CD14-positive monocyte (primary cell): ENCODE data around the gene OR52E8. TPM values are rescaled to one million over a fixed set of nuclear protein-coding genes. Genes with fewer than 3 reads are reported as not detected.

Experiments
- DNase-seq, 3 donors: peaks; one replicate each; pipeline ENCODE4 v3.0.0-alpha.2; 2011 to 2022
- H2AFZ ChIP-seq: 2 replicates; pipeline ENCODE4 v1.6.0; 2012; ENCODE audit warnings: mild to moderate bottlenecking, low read depth, low read length, inconsistent platforms; ENCODE audit not compliant: insufficient read depth, poor library complexity, severe bottlenecking
- H3K27ac ChIP-seq, 2 donors: 1 replicate in 1 of 2; 2 replicates in 1 of 2; pipeline ENCODE4 v1.5.1; 2012 to 2013; ENCODE audit warnings: low read length in 2 of 2, control low read depth in 1 of 2, inconsistent platforms in 1 of 2, low read depth in 1 of 2, mild to moderate bottlenecking in 1 of 2
- H3K27me3 ChIP-seq, 2 donors: one replicate each; pipeline versions ENCODE4 v1.6.0 to v1.6.1; 2011 to 2013; ENCODE audit warnings: low read length in 2 of 2; ENCODE audit not compliant: control insufficient read depth in 2 of 2, insufficient read depth in 2 of 2
- H3K36me3 ChIP-seq, 2 donors: replicated peaks in 1 of 2; 1 replicate in 1 of 2; 2 replicates in 1 of 2; pipeline versions ENCODE4 v1.5.1 to v1.6.1; 2012 to 2013; ENCODE audit warnings: low read length in 2 of 2, control low read depth in 1 of 2, inconsistent platforms in 1 of 2, mild to moderate bottlenecking in 1 of 2; ENCODE audit not compliant: insufficient read depth in 2 of 2, control insufficient read depth in 1 of 2
- H3K4me1 ChIP-seq, 2 donors: 1 replicate in 1 of 2; 2 replicates in 1 of 2; pipeline versions ENCODE4 v1.5.1 to v1.6.1; 2012 to 2013; ENCODE audit warnings: low read length in 2 of 2, control low read depth in 1 of 2, inconsistent platforms in 1 of 2, mild to moderate bottlenecking in 1 of 2, moderate library complexity in 1 of 2; ENCODE audit not compliant: insufficient read depth in 2 of 2, control insufficient read depth in 1 of 2
- H3K4me2 ChIP-seq: replicated peaks from 2 replicates; pipeline ENCODE3; 2012; ENCODE audit warnings: low read length, moderate library complexity, mild to moderate bottlenecking; ENCODE audit not compliant: poor library complexity, severe bottlenecking; ENCODE audit errors: extremely low read depth
- H3K4me3 ChIP-seq, 3 experiments: fragments of 200-600 bp in 1 of 3; sonication (generic) in 1 of 3; replicated peaks in 1 of 3; 1 replicate in 2 of 3; 2 replicates in 1 of 3; pipeline ENCODE4 v1.5.1; 2011 to 2013; ENCODE audit warnings: low read length in 3 of 3, mild to moderate bottlenecking in 3 of 3, control low read depth in 2 of 3, low read depth in 2 of 3, inconsistent platforms in 1 of 3, moderate library complexity in 1 of 3
- H3K79me2 ChIP-seq: 2 replicates; pipeline ENCODE4 v1.6.0; 2012; ENCODE audit warnings: mild to moderate bottlenecking, control low read depth, inconsistent platforms, low read length, moderate library complexity; ENCODE audit not compliant: insufficient read depth
- H3K9ac ChIP-seq: 2 replicates; pipeline ENCODE4 v1.6.0; 2017; ENCODE audit warnings: low read length, mild to moderate bottlenecking; ENCODE audit not compliant: insufficient read depth, poor library complexity, severe bottlenecking
- H3K9me3 ChIP-seq, 2 donors: replicated peaks in 1 of 2; 1 replicate in 1 of 2; 2 replicates in 1 of 2; pipeline versions ENCODE4 v1.5.1 to v1.6.1; 2012 to 2013; ENCODE audit warnings: low read length in 2 of 2, control low read depth in 1 of 2; ENCODE audit not compliant: control insufficient read depth in 1 of 2, insufficient read depth in 1 of 2
- H4K20me1 ChIP-seq: 2 replicates; pipeline ENCODE4 v1.6.0; 2012; ENCODE audit warnings: mild to moderate bottlenecking, low read length, control low read depth, moderate library complexity; ENCODE audit not compliant: insufficient read depth
- H3K27ac Mint-ChIP-seq, 7 donors: one replicate each; pipeline ENCODE4 v1.8.0; 2020; ENCODE audit warnings: mild to moderate bottlenecking in 7 of 7, mixed read lengths in 7 of 7, moderate library complexity in 6 of 7, inconsistent platforms in 2 of 7
- H3K27me3 Mint-ChIP-seq, 3 donors: one replicate each; pipeline ENCODE4 v1.8.0; 2021 to 2022; ENCODE audit warnings: low read depth in 3 of 3, mild to moderate bottlenecking in 3 of 3, mixed read lengths in 3 of 3, moderate library complexity in 3 of 3, inconsistent platforms in 1 of 3
- H3K36me3 Mint-ChIP-seq, 2 donors: one replicate each; pipeline ENCODE4 v1.8.0; 2020; ENCODE audit warnings: mixed read lengths in 2 of 2, inconsistent platforms in 1 of 2, mild to moderate bottlenecking in 1 of 2
- H3K4me1 Mint-ChIP-seq: one replicate; pipeline ENCODE4 v1.8.0; 2020; ENCODE audit warnings: mild to moderate bottlenecking, mixed read lengths
- H3K4me3 Mint-ChIP-seq, 2 donors: one replicate each; pipeline ENCODE4 v1.8.0; 2020; ENCODE audit warnings: mild to moderate bottlenecking in 2 of 2, mixed read lengths in 2 of 2, moderate library complexity in 1 of 2
- H3K9me3 Mint-ChIP-seq, 7 donors: one replicate each; pipeline ENCODE4 v1.8.0; 2020 to 2022; ENCODE audit warnings: mixed read lengths in 7 of 7, mild to moderate bottlenecking in 6 of 7, moderate library complexity in 6 of 7, inconsistent platforms in 2 of 7
- CTCF ChIP-seq: fragments of 200-600 bp; IDR thresholded peaks from one replicate; pipeline ENCODE4 v1.8.0; 2022; ENCODE audit warnings: antibody characterized with exemption, mild to moderate bottlenecking
- WGBS: methylation state at CpG from one replicate; pipeline ENCODE4 v1.1.5; 2013; ENCODE audit warnings: missing lambda C conversion rate; ENCODE audit not compliant: insufficient coverage; 5-methylcytosine and 5-hydroxymethylcytosine counted together
- intact Hi-C, 2 donors: fragments of 100-400 bp; cut with micrococcal nuclease; formaldehyde crosslinking; loops; one replicate each; pipeline versions ENCODE4 v1.15.0 to v1.15.1; 2023
- polyA plus RNA-seq, 3 donors: library from polyadenylated mRNA; depleted of rRNA in 1 of 3; unstranded in 2 of 3; stranded (reverse) in 1 of 3; fragments of 300-500 nt in 2 of 3; fragments of >200 nt in 1 of 3; fragmentation: Illumina TruSeq in 2 of 3; gene quantifications; 1 replicate in 2 of 3; 2 replicates in 1 of 3; pipeline ENCODE4 v1.2.3, GENCODE V29; 2012 to 2021

Gene OR52E8
- polyA plus RNA-seq, 3 donors, result not detected

GRCh38 chr11:5851002-5851401 lies 6.5 kb downstream of the OR52E8 start:
- Mint-ChIP-seq H3K36me3 (no peaks in the 10 kb centered on the region), H3K9me3 (peaks cover 0 to 5% (median 0%) of the 10 kb centered on the region in 7 donors), H3K27me3 (peaks cover 0 to 2% (median 0%) of the 10 kb centered on the region in 3 donors), H3K4me1 (no peaks in the 10 kb centered on the region), H3K4me3 (no peak overlapping the region), H3K27ac (no peak overlapping the region)
- Histone ChIP-seq H3K79me2 (no peaks in the 10 kb centered on the region), H3K9ac (no peak overlapping the region), H3K4me3 (no peak overlapping the region), H4K20me1 (no peaks in the 10 kb centered on the region), H3K36me3 (no peaks in the 10 kb centered on the region), H3K9me3 (no peaks in the 10 kb centered on the region), H3K27me3 (no peaks in the 10 kb centered on the region), H3K27ac (no peak overlapping the region), H2AFZ (no peak overlapping the region), H3K4me2 (no peak overlapping the region), H3K4me1 (no peaks in the 10 kb centered on the region)
- no CpG with 5 or more reads among the region's 1 CpG for WGBS
- intact Hi-C loops, result no loop called here
- TF ChIP-seq CTCF, result no peak
- no peak for DNase-seq

DNA sequence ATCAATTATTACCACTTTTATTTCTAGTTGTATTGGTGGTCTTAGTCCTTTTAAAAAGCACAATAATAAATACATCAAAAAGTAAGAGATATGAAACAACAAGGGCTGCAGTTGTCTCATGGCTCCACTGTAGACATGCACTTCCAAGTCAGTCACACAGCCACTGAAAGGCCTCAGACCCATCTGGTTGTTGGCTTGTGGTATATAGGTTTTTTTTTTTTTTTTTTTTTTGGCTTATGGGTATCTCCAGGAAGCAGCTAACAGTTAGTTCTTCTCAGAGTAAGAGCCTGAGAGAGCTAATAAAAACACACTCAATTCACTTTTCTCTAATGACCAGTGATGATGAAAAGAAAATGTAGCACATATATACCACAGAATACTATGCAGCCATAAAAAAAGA lies 9.8 kb downstream of the OR52E8 start:
- H3K27ac Mint-ChIP-seq, result no peak overlapping the region
- H3K27me3 ChIP-seq, result no peaks in the 10 kb centered on the region
- peaks cover 0 to 2% (median 0%) of the 10 kb centered on the region in 7 donors for H3K9me3 Mint-ChIP-seq
- no peak overlapping the region for H2AFZ ChIP-seq
- H3K36me3 ChIP-seq, result no peaks in the 10 kb centered on the region
- no peaks in the 10 kb centered on the region for H3K36me3 Mint-ChIP-seq
- H3K4me2 ChIP-seq, result no peak overlapping the region
- H3K9me3 ChIP-seq, result no peaks in the 10 kb centered on the region
- no peak overlapping the region for H3K4me3 Mint-ChIP-seq
- TF ChIP-seq CTCF, result no peak
- intact Hi-C loops, result no loop called here
- no peaks in the 10 kb centered on the region for H4K20me1 ChIP-seq
- no peak for DNase-seq
- H3K27me3 Mint-ChIP-seq, result peaks cover 0 to 2% (median 0%) of the 10 kb centered on the region in 3 donors
- H3K9ac ChIP-seq, result no peak overlapping the region
- H3K4me3 ChIP-seq, result no peak overlapping the region
- no peaks in the 10 kb centered on the region for H3K79me2 ChIP-seq
- H3K4me1 Mint-ChIP-seq, result no peaks in the 10 kb centered on the region
- H3K27ac ChIP-seq, result no peak overlapping the region
- H3K4me1 ChIP-seq, result no peaks in the 10 kb centered on the region
